ENCODE data around the gene ATP8A2.

- TF ChIP-seq, protein P1, sequence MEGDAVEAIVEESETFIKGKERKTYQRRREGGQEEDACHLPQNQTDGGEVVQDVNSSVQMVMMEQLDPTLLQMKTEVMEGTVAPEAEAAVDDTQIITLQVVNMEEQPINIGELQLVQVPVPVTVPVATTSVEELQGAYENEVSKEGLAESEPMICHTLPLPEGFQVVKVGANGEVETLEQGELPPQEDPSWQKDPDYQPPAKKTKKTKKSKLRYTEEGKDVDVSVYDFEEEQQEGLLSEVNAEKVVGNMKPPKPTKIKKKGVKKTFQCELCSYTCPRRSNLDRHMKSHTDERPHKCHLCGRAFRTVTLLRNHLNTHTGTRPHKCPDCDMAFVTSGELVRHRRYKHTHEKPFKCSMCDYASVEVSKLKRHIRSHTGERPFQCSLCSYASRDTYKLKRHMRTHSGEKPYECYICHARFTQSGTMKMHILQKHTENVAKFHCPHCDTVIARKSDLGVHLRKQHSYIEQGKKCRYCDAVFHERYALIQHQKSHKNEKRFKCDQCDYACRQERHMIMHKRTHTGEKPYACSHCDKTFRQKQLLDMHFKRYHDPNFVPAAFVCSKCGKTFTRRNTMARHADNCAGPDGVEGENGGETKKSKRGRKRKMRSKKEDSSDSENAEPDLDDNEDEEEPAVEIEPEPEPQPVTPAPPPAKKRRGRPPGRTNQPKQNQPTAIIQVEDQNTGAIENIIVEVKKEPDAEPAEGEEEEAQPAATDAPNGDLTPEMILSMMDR (IDR thresholded peaks at IDR 0.05): no peak
- TF ChIP-seq POLR2A (IDR thresholded peaks at IDR 0.05) (no peak), EP300 (IDR thresholded peaks at IDR 0.05) (no peak)
Observed at GRCh38 chr13:26021956-26022355, 650.2 kb downstream of the ATP8A2 start.

Data from upper lobe of left lung (tissue), 4 donors.